PC-9 (cell line): ENCODE data around the gene COA8. TPM values are rescaled to one million over a fixed set of nuclear protein-coding genes. Genes with fewer than 3 reads are reported as not detected.
A peak's percentile ranks its signal among the peaks of the same experiment; 100 is the strongest.

Source experiments
- BruUV-seq: library from RNA; stranded (reverse); fragments of 400-500 nt; replicated peaks from 2 replicates; lab custom pipeline; 2021; lab: Mats Ljungman, UMichigan
- CTCF ChIA-PET: fragments of 300-600 bp; sonication (Branson Sonifier 250); formaldehyde crosslinking; loops from one replicate; lab custom pipeline; 2022; ENCODE audit warnings: antibody characterized with exemption; lab: Charles Lee
- POLR2A ChIA-PET: fragments of 300-600 bp; sonication (Branson Sonifier 250); formaldehyde crosslinking; loops from one replicate; lab custom pipeline; 2022; ENCODE audit warnings: antibody characterized with exemption; ENCODE audit not compliant: unreplicated experiment; lab: Charles Lee
- DNase-seq, 2 experiments: peaks; one replicate each; pipeline versions ENCODE4 v3.0.0 to v3.0.0-alpha.2; 2015 to 2022; ENCODE audit warnings: mixed read lengths in 1 of 2
- H2AFZ ChIP-seq: fragments of 200-600 bp; sonication (generic); 2 replicates; pipeline ENCODE4 v1.8.1; 2017; ENCODE audit warnings: antibody characterized with exemption
- H3F3A ChIP-seq: fragments of 200-600 bp; sonication (generic); 2 replicates; pipeline ENCODE4 v1.8.1; 2017; ENCODE audit warnings: antibody characterized with exemption, mild to moderate bottlenecking, low read depth; ENCODE audit not compliant: insufficient read depth
- H3K27ac ChIP-seq: fragments of 200-600 bp; sonication (generic); 2 replicates; pipeline ENCODE4 v1.6.1; 2016; ENCODE audit warnings: mixed run types
- H3K27me3 ChIP-seq: fragments of 200-600 bp; sonication (generic); 2 replicates; pipeline ENCODE4 v1.6.1; 2016; ENCODE audit warnings: low read depth, mixed run types; ENCODE audit not compliant: insufficient read depth
- H3K36me3 ChIP-seq: fragments of 200-600 bp; sonication (generic); 2 replicates; pipeline ENCODE4 v1.6.1; 2016; ENCODE audit warnings: low read depth, mixed run types
- H3K4me1 ChIP-seq: fragments of 200-600 bp; sonication (generic); replicated peaks from 2 replicates; pipeline ENCODE4 v1.6.1; 2016; ENCODE audit warnings: mixed run types; ENCODE audit not compliant: insufficient read depth
- H3K4me2 ChIP-seq: fragments of 200-600 bp; sonication (generic); 2 replicates; pipeline ENCODE4 v1.6.1; 2017; ENCODE audit warnings: mixed run types
- H3K4me3 ChIP-seq: fragments of 200-600 bp; sonication (generic); 2 replicates; pipeline ENCODE4 v1.6.1; 2016; ENCODE audit warnings: mixed run types
- H3K79me2 ChIP-seq: fragments of 200-600 bp; sonication (generic); 2 replicates; pipeline ENCODE4 v1.6.1; 2017; ENCODE audit warnings: low read depth, mixed run types
- H3K9me2 ChIP-seq: fragments of 200-600 bp; sonication (generic); 2 replicates; pipeline ENCODE4 v1.8.1; 2017; ENCODE audit warnings: mild to moderate bottlenecking; ENCODE audit not compliant: insufficient read depth
- H3K9me3 ChIP-seq: fragments of 200-600 bp; sonication (generic); 2 replicates; pipeline ENCODE4 v1.8.1; 2016; ENCODE audit warnings: low read depth; ENCODE audit not compliant: insufficient read depth
- H4K20me1 ChIP-seq: fragments of 200-600 bp; sonication (generic); 2 replicates; pipeline ENCODE4 v1.8.1; 2017; ENCODE audit not compliant: insufficient read depth
- CTCF ChIP-seq: fragments of 200-600 bp; sonication (generic); conservative IDR thresholded peaks from 2 replicates; pipeline ENCODE4 v1.6.1; 2017; ENCODE audit warnings: mixed run types, antibody characterized with exemption, mild to moderate bottlenecking, moderate library complexity
- EZH2 ChIP-seq: fragments of 200-600 bp; sonication (generic); IDR thresholded peaks from 2 replicates; pipeline ENCODE4 v1.8.0; 2017; ENCODE audit warnings: antibody characterized with exemption, low read depth
- intact Hi-C: fragments of 100-400 bp; cut with micrococcal nuclease; formaldehyde crosslinking; loops from one replicate; pipeline ENCODE4 v1.10.0; 2022; ENCODE audit not compliant: unreplicated experiment
- total RNA-seq: library from RNA; stranded (reverse); gene quantifications from 2 replicates; pipeline ENCODE4 v1.2.3, GENCODE V29; 2021

COA8 gene
- total RNA-seq, 1 experiment from 2014 or later = 101 TPM

- CTCF ChIA-PET = interaction anchor here (0.6 to 1.5 kb wide), 5 partner anchors 10 to 1037 kb away, joined by 5 to 10 read pairs (median 5); no protein-coding TSS in a partner anchor
- BruUV-seq = no TSS peak
- peaks cover 49% of the 10 kb centered on the region for H3K4me1 ChIP-seq
- peak overlapping the region; percentile 96 for H3K4me2 ChIP-seq
- H4K20me1 ChIP-seq = peaks cover 67% of the 10 kb centered on the region
- TF ChIP-seq EZH2 (no peak), CTCF (no peak)
- no peaks in the 10 kb centered on the region for H3K27me3 ChIP-seq
- peaks cover 34% of the 10 kb centered on the region for H3K36me3 ChIP-seq
- peak overlapping the region; percentile 76 for H3K27ac ChIP-seq
- intact Hi-C loops = loop anchor here (5.0 kb wide), 3 partner anchors 40 to 145 kb away; partner anchors contain the start of gene CKB
- POLR2A ChIA-PET = interaction anchor here (0.6 to 2.3 kb wide), 8 partner anchors 9 to 1906 kb away, joined by 3 to 17 read pairs (median 6); partner anchors contain the start of genes XRCC3 and ZFYVE21
- DNase-seq = no peak
- H2AFZ ChIP-seq = peak overlapping the region; percentile 93
- H3F3A ChIP-seq = peaks cover 75% of the 10 kb centered on the region
- peaks cover 97% of the 10 kb centered on the region for H3K79me2 ChIP-seq
- no peaks in the 10 kb centered on the region for H3K9me2 ChIP-seq
- H3K9me3 ChIP-seq = no peaks in the 10 kb centered on the region
- peak overlapping the region; percentile 87 for H3K4me3 ChIP-seq
These were observed 656 bp upstream of the COA8 start for GRCh38 chr14:103562179-103562428.

GRCh38 chr14:103563226-103563620 is 463 bp downstream of the COA8 start:
- 0 out of 2 replicates have a peak, but pooled peaks have one; percentile 7 for TF ChIP-seq CTCF
- TF ChIP-seq EZH2 = no peak
- no peak for DNase-seq
- Histone ChIP-seq H3K79me2 (peaks cover 97% of the 10 kb centered on the region), H2AFZ (peak overlapping the region; percentile 93), H3F3A (peaks cover 64% of the 10 kb centered on the region), H4K20me1 (peaks cover 64% of the 10 kb centered on the region), H3K9me2 (no peaks in the 10 kb centered on the region), H3K9me3 (no peaks in the 10 kb centered on the region), H3K4me3 (peak overlapping the region; percentile 87), H3K4me2 (peak overlapping the region; percentile 96), H3K4me1 (peaks cover 47% of the 10 kb centered on the region), H3K27me3 (no peaks in the 10 kb centered on the region), H3K27ac (peak overlapping the region; percentile 76), H3K36me3 (peaks cover 25% of the 10 kb centered on the region)
- no TSS peak for BruUV-seq
- POLR2A ChIA-PET = interaction anchor here (0.7 kb wide), 2 partner anchors 130 to 1449 kb away, joined by 4 to 9 read pairs; no protein-coding TSS in a partner anchor
- CTCF ChIA-PET = interaction anchor here (0.6 to 1.2 kb wide), 2 partner anchors 44 to 438 kb away, joined by 3 read pairs; no protein-coding TSS in a partner anchor
- intact Hi-C loops = loop anchor here (5.0 kb wide), 3 partner anchors 41 to 144 kb away; partner anchors contain the start of gene CKB

- peak overlapping the region; percentile 96 for H3K4me2 ChIP-seq
- peak overlapping the region; percentile 87 for H3K4me3 ChIP-seq
- TF ChIP-seq EZH2 (no peak), CTCF (no peak)
- H3K79me2 ChIP-seq = peaks cover 95% of the 10 kb centered on the region
- H3K9me2 ChIP-seq = no peaks in the 10 kb centered on the region
- peaks cover 61% of the 10 kb centered on the region for H4K20me1 ChIP-seq
- peak in 1 of 2 experiments; percentile 34 for DNase-seq
- peak overlapping the region; percentile 93 for H2AFZ ChIP-seq
- no peaks in the 10 kb centered on the region for H3K27me3 ChIP-seq
- ChIA-PET CTCF (interaction anchor here (0.6 to 1.2 kb wide), 4 partner anchors 12 to 439 kb away, joined by 3 to 8 read pairs (median 3); no protein-coding TSS in a partner anchor), POLR2A (interaction anchor here (0.6 to 0.7 kb wide), 5 partner anchors 129 to 1406 kb away, joined by 3 to 8 read pairs (median 4); no protein-coding TSS in a partner anchor)
- H3F3A ChIP-seq = peaks cover 60% of the 10 kb centered on the region
- peaks cover 17% of the 10 kb centered on the region for H3K36me3 ChIP-seq
- H3K9me3 ChIP-seq = no peaks in the 10 kb centered on the region
- BruUV-seq = TSS peak; percentile 60
- H3K27ac ChIP-seq = no peak overlapping the region
- intact Hi-C loops = loop anchor here (5.0 kb wide), 3 partner anchors 42 to 143 kb away; partner anchors contain the start of gene CKB
- H3K4me1 ChIP-seq = peaks cover 39% of the 10 kb centered on the region
These were observed 1.2 kb downstream of the COA8 start for GRCh38 chr14:103563844-103564505.
